ENCODE measurements around the gene LAPTM5.
"Not testable (repeated sequence)": the region's sequence is repeated elsewhere in the genome, so short reads cannot be mapped to it uniquely, and the experiment has no call there.

Gene LAPTM5

GRCh38 chr1:30768830-30769718, 11.5 kb upstream of the LAPTM5 start:
- no peak for DNase-seq

- no peak for DNase-seq
Measured at GRCh38 chr1:30768159-30768829, 10.7 kb upstream of the LAPTM5 start.

DNA sequence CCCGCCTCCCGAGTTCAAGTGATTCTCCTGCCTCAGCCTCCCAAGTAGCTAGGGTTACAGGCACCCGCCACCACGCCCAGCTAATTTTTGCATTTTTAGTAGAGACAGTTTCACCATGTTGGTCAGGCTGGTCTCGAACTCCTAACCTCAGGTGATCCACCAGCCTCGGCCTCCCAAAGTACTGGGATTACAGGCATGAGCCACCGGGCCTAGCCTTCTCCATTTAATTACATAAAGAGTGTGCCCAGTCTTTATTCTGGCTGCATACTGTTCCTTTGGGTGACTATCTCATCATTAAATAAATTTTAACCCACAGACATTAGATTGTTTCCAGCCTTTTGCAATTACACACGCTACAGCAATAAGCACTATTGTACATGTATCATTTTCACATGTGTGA, 9.4 kb upstream of the LAPTM5 start:
- not testable (repeated sequence) for DNase-seq

DNA sequence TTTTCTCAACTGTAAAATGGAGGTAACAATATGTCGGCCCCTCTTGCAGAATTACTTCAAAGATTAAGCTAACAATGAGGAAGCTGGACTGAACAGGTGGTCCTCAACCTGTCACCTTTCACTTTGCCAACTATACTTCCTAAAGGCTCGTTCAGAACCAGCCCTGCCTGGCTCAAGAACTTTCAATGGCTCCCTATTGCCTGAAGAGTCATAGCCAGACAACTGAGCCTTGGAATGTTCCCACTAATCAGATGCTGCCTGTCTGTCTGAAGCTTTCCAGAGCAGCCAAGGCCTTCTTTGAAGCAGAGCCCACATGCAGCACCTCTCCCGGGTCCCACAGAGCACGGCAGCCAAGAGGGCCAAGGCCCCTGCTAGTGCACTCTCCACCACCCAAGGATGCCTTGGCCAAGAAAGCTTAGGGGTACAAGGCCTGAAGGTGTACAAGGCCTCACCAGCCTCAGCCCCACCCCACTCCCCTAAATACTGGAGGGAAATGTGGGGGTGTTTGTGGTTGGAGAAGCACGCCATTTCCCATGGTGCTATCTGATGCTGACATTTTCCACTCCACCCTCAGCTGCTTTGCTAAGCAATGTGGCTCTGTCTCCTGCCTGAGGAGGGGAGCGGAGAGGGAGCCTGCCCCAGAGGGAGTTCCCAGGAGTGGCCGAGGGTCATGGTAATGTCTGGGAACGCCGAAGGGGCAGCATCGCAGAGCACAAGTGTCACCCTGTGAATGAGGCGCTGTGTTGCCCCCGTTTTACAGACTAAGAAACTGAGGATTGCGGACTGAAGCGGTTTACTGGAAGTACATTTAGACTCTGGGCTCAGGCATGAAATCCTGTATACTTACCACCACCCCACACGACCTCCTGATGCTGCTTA, 8.2 kb upstream of the LAPTM5 start:
- DNase-seq, result no peak

GRCh38 chr1:30764939-30765555, 7.5 kb upstream of the LAPTM5 start:
- no peak for DNase-seq

DNA sequence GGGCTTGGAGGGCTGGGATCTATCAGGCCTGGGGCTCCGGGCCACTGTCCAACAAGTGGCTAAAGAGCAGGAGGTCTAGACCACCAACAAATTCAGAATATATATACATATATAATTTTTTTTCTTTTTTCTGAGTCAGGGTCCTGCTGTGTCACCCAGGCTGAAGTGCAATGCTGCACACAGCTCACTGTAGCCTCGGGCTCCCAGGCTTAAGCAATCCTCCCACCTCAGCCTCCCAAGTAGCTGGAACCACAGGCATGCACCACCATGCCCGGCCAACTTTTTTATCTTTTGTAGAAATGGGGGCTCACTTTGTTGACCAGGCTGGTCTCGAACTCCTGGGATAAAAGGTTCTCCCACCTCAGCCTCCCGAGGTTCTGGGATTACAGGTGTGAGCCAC, 6.8 kb upstream of the LAPTM5 start:
- no peak for DNase-seq

- DNase-seq, result no peak
Measured at GRCh38 chr1:30763651-30764248, 6.2 kb upstream of the LAPTM5 start.

- no peak for DNase-seq
Measured at GRCh38 chr1:30762930-30763650, 5.5 kb upstream of the LAPTM5 start.

GRCh38 chr1:30762152-30762929, 4.8 kb upstream of the LAPTM5 start:
- no peak for DNase-seq

DNA sequence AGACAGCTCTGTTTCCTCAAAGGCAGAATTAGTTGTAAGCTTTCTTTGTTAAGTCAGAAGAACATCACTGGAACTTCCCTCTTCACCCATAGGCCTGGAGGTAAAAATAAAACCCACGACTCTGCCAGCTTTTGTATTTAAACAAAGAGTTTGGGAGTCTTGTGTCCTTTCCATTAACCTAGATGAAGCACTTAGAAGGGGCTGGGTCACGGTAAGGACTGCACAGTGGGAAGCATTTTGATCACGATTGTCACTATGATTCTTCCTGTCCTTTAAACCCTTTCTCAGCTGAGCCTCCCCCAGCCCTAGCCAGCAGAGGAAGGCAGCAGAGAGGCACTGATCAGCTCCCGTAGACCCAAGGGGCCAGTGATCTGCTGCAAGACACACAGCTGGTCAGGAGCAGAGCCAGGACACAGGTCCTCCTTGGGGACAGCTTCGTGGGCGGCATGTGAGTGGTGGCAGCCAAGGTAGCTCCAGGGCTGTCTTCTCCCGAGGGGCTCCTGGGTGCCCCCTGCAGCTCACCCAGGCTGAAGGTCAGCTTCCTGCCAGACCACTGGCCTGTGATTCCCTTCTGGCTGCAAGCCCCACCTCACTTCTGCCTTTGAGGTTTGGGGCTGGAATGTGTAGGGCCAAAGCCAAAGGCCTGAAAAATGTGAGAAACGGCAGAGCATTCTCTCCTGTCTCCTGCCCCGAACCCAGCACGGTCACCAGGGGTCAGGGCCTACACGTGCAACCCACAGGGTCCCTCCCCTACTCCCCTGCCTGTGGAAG, 4.0 kb upstream of the LAPTM5 start:
- DNase-seq, result no peak

GRCh38 chr1:30760596-30761324, 3.2 kb upstream of the LAPTM5 start:
- no peak for DNase-seq

DNA sequence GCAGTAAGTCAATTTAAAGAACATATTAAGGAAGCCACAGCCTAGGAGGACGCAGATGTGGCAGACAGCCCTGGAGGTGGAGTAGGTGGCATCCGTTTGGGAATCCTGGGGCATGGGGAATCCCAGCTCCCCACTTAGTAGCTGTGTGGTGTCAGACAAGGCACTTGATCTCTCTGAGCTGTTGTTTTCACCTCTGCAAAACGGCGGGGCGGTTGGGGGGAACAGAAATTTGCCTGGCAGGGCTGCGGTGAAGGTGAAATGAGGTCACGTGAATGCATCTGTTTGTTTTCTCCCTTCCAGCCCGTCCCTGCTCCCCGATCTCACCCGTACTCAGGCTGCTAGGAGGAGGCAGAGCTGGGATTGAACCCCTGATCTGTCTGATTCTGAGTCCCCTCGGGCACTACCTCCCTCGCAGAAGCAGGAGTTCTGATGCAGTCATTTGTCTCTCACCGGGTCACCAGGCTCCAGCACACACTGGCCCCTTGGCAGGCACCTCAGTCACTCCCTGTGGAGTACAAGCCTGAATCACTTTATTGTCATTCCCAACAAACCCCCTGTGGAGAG, 2.2 kb upstream of the LAPTM5 start:
- DNase-seq, result peak; percentile 57

- peak; percentile 64 for DNase-seq
Measured at GRCh38 chr1:30758785-30759380, 1.3 kb upstream of the LAPTM5 start.

DNA sequence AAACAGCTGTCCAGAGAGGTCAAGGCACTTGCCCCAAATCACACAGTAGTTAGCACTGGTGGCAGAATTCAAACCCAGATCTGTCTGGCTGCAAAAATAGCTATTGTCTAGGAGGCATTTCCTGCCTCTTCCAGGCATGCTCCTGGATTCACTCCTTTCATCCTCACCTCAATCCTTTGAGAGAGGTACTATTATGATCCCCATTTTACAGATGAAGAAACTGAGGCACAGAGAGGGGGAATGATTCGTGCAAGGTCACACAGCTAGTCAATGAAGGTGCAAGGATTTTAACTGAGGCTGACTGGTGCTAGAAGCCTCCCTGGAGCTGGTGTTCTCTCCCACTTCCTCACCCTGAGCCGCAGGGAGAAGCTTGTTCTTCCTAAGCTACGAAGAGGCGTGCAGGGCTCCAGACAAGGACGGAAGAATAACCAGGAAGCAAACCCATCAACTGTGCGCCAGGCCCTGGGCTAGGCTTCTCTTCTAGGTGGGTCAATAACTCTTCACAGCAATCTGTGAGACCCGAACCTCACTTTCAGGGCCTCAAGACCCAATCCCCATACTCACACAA, 631 bp upstream of the LAPTM5 start:
- no peak for DNase-seq

- peak; percentile 88 for DNase-seq
Measured at GRCh38 chr1:30756545-30757351, 826 bp downstream of the LAPTM5 start.

DNA sequence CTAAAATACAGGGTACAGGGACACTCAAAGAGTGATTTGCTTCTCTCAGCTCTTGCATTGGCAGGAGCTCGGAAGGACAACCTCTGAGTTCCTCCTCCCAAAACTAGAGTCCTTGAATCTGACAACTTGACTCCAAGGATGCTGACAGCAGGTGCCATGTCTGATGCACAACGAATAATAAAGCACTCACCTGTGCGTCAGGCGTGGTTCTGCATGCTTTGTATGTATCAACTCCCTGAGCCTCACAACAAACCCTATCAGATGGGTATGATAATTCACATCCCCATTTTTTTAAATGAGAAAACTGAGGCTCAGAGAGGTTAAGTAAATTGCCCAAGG, 1.4 kb downstream of the LAPTM5 start:
- DNase-seq, result no peak

- DNase-seq, result no peak
Measured at GRCh38 chr1:30755746-30756145, 1.8 kb downstream of the LAPTM5 start.

All from activated CD4-positive, alpha-beta T cell treated with anti-CD3 and anti-CD28 coated beads, Interleukin-2, amount 50 U/mL, for 16 hours (primary cell).